Endothelial cell of umbilical vein (primary cell): ENCODE results near the gene CNTN2. TPM values are rescaled to one million over a fixed set of nuclear protein-coding genes. Genes with fewer than 3 reads are reported as not detected.

ENCODE experiments used
- BruUV-seq: library from RNA; stranded (reverse); fragments of 400-500 nt; replicated peaks from 2 replicates; lab custom pipeline; 2021; lab: Mats Ljungman, UMichigan
- CTCF ChIA-PET: fragments of 300-600, 350-600 bp; sonication (Branson Sonifier 250); formaldehyde crosslinking; loops from one replicate; lab custom pipeline; 2021; ENCODE audit warnings: antibody characterized with exemption, inconsistent platforms; lab: Charles Lee
- POLR2A ChIA-PET: fragments of 300-600, 350-600 bp; sonication (Branson Sonifier 250); formaldehyde crosslinking; loops from one replicate; lab custom pipeline; 2021; ENCODE audit warnings: antibody characterized with exemption, inconsistent platforms; lab: Charles Lee
- DNase-seq: peaks from one replicate; pipeline ENCODE4 v3.0.0-alpha.2; 2011; ENCODE audit warnings: low read depth, low spot score
- FAIRE-seq: peaks from 2 replicates; lab custom pipeline; 2011; peaks lifted over from hg19 to GRCh38; lab: Jason Lieb, UNC
- H2AFZ ChIP-seq: 2 replicates; pipeline ENCODE4 v1.6.0; 2012; ENCODE audit warnings: low read depth, low read length, control low read depth, inconsistent platforms
- H3K27ac ChIP-seq: 2 replicates; pipeline ENCODE4 v1.5.1; 2011; ENCODE audit warnings: low read depth, mild to moderate bottlenecking, control low read depth, low read length, moderate library complexity; ENCODE audit not compliant: insufficient read depth
- H3K27me3 ChIP-seq, 2 experiments: 2 replicates each; pipeline versions ENCODE4 v1.6.0 to v1.6.1; 2011; ENCODE audit warnings: low read length in 2 of 2, mixed read lengths in 1 of 2; ENCODE audit not compliant: control insufficient read depth in 2 of 2, insufficient read depth in 2 of 2
- H3K36me3 ChIP-seq, 2 experiments: 2 replicates in 1 of 2; 3 replicates in 1 of 2; pipeline ENCODE4 v1.5.1; 2011; ENCODE audit warnings: low read length in 2 of 2, mild to moderate bottlenecking in 1 of 2, moderate library complexity in 1 of 2; ENCODE audit not compliant: control insufficient read depth in 2 of 2, insufficient read depth in 2 of 2; ENCODE audit errors: extremely low read depth in 1 of 2
- H3K4me1 ChIP-seq: 3 replicates; pipeline ENCODE4 v1.5.1; 2011; ENCODE audit warnings: mild to moderate bottlenecking, low read length; ENCODE audit not compliant: control insufficient read depth, insufficient read depth; ENCODE audit errors: extremely low read depth
- H3K4me2 ChIP-seq: 2 replicates; pipeline ENCODE4 v1.6.1; 2011; ENCODE audit warnings: low read length, control low read depth, mixed read lengths; ENCODE audit not compliant: insufficient read depth
- H3K4me3 ChIP-seq, 3 experiments: fragments of 200-600 bp in 1 of 3; sonication (generic), shearing (Covaris generic) in 1 of 3; replicated peaks in 1 of 3; 2 replicates each; pipeline ENCODE4 v1.5.1; 2011 to 2016; ENCODE audit warnings: control low read depth in 3 of 3, low read length in 3 of 3, mild to moderate bottlenecking in 2 of 3, inconsistent platforms in 1 of 3, low read depth in 1 of 3, moderate library complexity in 1 of 3; ENCODE audit not compliant: insufficient read depth in 1 of 3
- H3K79me2 ChIP-seq: 2 replicates; pipeline ENCODE4 v1.6.0; 2012; ENCODE audit warnings: low read length, inconsistent platforms; ENCODE audit not compliant: control insufficient read depth, insufficient read depth
- H3K9ac ChIP-seq: replicated peaks from 2 replicates; pipeline ENCODE3; 2011; ENCODE audit warnings: low read length, control low read depth; ENCODE audit not compliant: insufficient read depth; ENCODE audit errors: extremely low read depth
- H3K9me1 ChIP-seq: replicated peaks from 3 replicates; pipeline ENCODE4 v1.6.0; 2011; ENCODE audit warnings: mild to moderate bottlenecking, low read length; ENCODE audit not compliant: control insufficient read depth, insufficient read depth; ENCODE audit errors: extremely low read depth
- H3K9me3 ChIP-seq: replicated peaks from 2 replicates; pipeline ENCODE4 v1.5.1; 2012; ENCODE audit warnings: low read length, inconsistent platforms; ENCODE audit not compliant: control insufficient read depth, insufficient read depth
- H4K20me1 ChIP-seq: replicated peaks from 2 replicates; pipeline ENCODE3; 2011; ENCODE audit warnings: mild to moderate bottlenecking, low read length; ENCODE audit not compliant: control insufficient read depth, insufficient read depth; ENCODE audit errors: extremely low read depth
- CTCF ChIP-seq, 2 donors: IDR thresholded peaks; 1 replicate in 1 of 2; 2 replicates in 1 of 2; pipeline ENCODE4 v1.5.1; 2011; ENCODE audit warnings: low read length in 2 of 2, mild to moderate bottlenecking in 2 of 2, moderate library complexity in 2 of 2, control low read depth in 1 of 2, inconsistent platforms in 1 of 2, low read depth in 1 of 2; ENCODE audit not compliant: insufficient read depth in 1 of 2; ENCODE audit errors: extremely low read depth in 1 of 2
- EZH2 ChIP-seq: IDR thresholded peaks from 2 replicates; pipeline ENCODE4 v1.6.1; 2012; ENCODE audit warnings: borderline replicate concordance, low read depth, mild to moderate bottlenecking, moderate library complexity, low read length, inconsistent platforms; ENCODE audit not compliant: severe bottlenecking
- FOS ChIP-seq: IDR thresholded peaks from 2 replicates; pipeline ENCODE4 v1.6.1; 2011; ENCODE audit warnings: mild to moderate bottlenecking, low read length, moderate library complexity, borderline replicate concordance; ENCODE audit not compliant: insufficient read depth
- GATA2 ChIP-seq: IDR thresholded peaks from 2 replicates; pipeline ENCODE4 v1.7.0; 2011; ENCODE audit warnings: low read depth, mild to moderate bottlenecking, moderate library complexity, mixed read lengths, low read length; ENCODE audit not compliant: insufficient read length, insufficient read depth
- JUN ChIP-seq: IDR thresholded peaks from 2 replicates; pipeline ENCODE4 v1.6.1; 2011; ENCODE audit warnings: borderline replicate concordance, low read depth; ENCODE audit not compliant: insufficient read length, insufficient read depth
- MAX ChIP-seq: IDR thresholded peaks from 2 replicates; pipeline ENCODE4 v1.6.1; 2011; ENCODE audit not compliant: insufficient read depth, insufficient read length
- MYC ChIP-seq: IDR thresholded peaks from one replicate; pipeline ENCODE4 v1.6.1; 2011; ENCODE audit warnings: mild to moderate bottlenecking, low read depth, low read length
- POLR2A ChIP-seq: IDR thresholded peaks from 2 replicates; pipeline ENCODE4 v1.6.1; 2012; ENCODE audit warnings: low read depth, mild to moderate bottlenecking, control low read depth, low read length
- POLR2AphosphoS5 ChIP-seq: IDR thresholded peaks from 2 replicates; pipeline ENCODE4 v1.6.1; 2012; ENCODE audit warnings: low read depth, mild to moderate bottlenecking, control low read depth, low read length, moderate library complexity; ENCODE audit not compliant: insufficient read depth
- dilution Hi-C: fragments of 300-500 bp; cut with MboI; formaldehyde crosslinking; loops from one replicate; pipeline ENCODE4 v1.15.0; 2019; ENCODE audit warnings: low sequenced_read_pairs; ENCODE audit not compliant: extremely low pct_ligation_motif_present
- intact Hi-C: fragments of 100-400 bp; cut with micrococcal nuclease; formaldehyde crosslinking; loops from one replicate; pipeline ENCODE4 v1.10.0; 2022
- polyA plus RNA-seq, 4 experiments: library from polyadenylated mRNA; depleted of rRNA in 3 of 4; stranded (reverse) in 3 of 4; unstranded in 1 of 4; fragments of >200 nt; gene quantifications; 2 replicates each; pipeline versions ENCODE4 v1.2.1 to v1.2.3, GENCODE V29; 2011 to 2012; ENCODE audit warnings: missing spikeins in 1 of 4
- total RNA-seq: library from RNA; stranded (reverse); gene quantifications from 2 replicates; pipeline ENCODE4 v1.2.3, GENCODE V29; 2021

The CNTN2 gene
- total and polyA plus RNA-seq, 2 donors (not counting 3 experiments of a cell fraction or from before 2014, with no cell fraction given): not detected

GRCh38 chr1:205030241-205030640 is 12.8 kb upstream of the CNTN2 start:
- Histone ChIP-seq H3K4me1 (no peaks in the 10 kb centered on the region), H2AFZ (no peak overlapping the region), H3K27ac (no peak overlapping the region), H3K4me3 (no peak overlapping the region), H3K9me3 (no peaks in the 10 kb centered on the region), H3K9ac (no peak overlapping the region), H3K79me2 (no peaks in the 10 kb centered on the region), H3K36me3 (no peaks in the 10 kb centered on the region), H3K4me2 (no peak overlapping the region), H3K27me3 (peaks cover 10 to 18% of the 10 kb centered on the region in 2 experiments), H3K9me1 (no peaks in the 10 kb centered on the region), H4K20me1 (no peaks in the 10 kb centered on the region)
- BruUV-seq: no TSS peak
- dilution Hi-C loops (no loop called here), intact Hi-C loops (no loop called here)
- ChIA-PET POLR2A (no interaction called here), CTCF (interaction anchor here (1.1 to 2.3 kb wide), 2 partner anchors 31 to 54 kb away, joined by 3 to 12 read pairs; no protein-coding TSS in a partner anchor)
- FAIRE-seq: no peak
- DNase-seq: no peak
- TF ChIP-seq GATA2: no peak

DNA sequence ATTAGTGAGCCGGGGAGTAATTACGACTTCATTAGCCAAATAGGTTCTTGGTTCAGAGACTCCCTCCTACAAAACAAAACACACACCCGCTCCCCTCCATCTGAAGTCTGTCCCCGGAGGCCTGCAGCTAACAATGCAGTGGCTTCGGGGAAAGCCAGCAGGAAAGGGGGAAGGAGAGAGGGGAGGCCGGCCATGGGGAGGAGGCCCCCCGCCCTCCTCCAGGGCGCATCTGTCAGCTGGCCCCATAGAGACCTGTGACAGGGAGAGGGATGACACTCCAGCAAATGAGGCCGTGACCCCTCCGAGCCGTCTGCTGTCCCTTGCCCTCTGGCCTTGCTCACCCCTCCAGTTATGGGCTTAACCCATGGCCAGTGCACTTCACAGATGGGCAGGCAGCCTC is 12.1 kb upstream of the CNTN2 start:
- FAIRE-seq: no peak
- Histone ChIP-seq H2AFZ (no peak overlapping the region), H3K27me3 (peaks cover 10 to 18% of the 10 kb centered on the region in 2 experiments), H3K79me2 (no peaks in the 10 kb centered on the region), H3K27ac (no peak overlapping the region), H3K9ac (no peak overlapping the region), H3K4me3 (no peak overlapping the region), H3K36me3 (no peaks in the 10 kb centered on the region), H3K9me1 (no peaks in the 10 kb centered on the region), H3K9me3 (no peaks in the 10 kb centered on the region), H3K4me2 (no peak overlapping the region), H4K20me1 (no peaks in the 10 kb centered on the region), H3K4me1 (no peaks in the 10 kb centered on the region)
- intact Hi-C loops: no loop called here
- DNase-seq: no peak
- dilution Hi-C loops: no loop called here
- ChIA-PET POLR2A (no interaction called here), CTCF (interaction anchor here (1.1 to 2.3 kb wide), 2 partner anchors 31 to 55 kb away, joined by 3 to 12 read pairs; no protein-coding TSS in a partner anchor)
- TF ChIP-seq JUN (no peak), POLR2AphosphoS5 (no peak), EZH2 (no peak), GATA2 (no peak), FOS (no peak), CTCF (IDR thresholded peaks at IDR 0.05; ENCODE audit: extremely low read depth in 1 of 2, insufficient read depth in 1 of 2, low read depth in 1 of 2, low read length in 2 of 2) (no peak), MAX (no peak), POLR2A (no peak), MYC (no peak)
- BruUV-seq: no TSS peak
